ENCODE measurements around the gene EPSTI1. TPM values are rescaled to one million over a fixed set of nuclear protein-coding genes. Genes with fewer than 3 reads are reported as not detected.
A peak's percentile ranks its signal among the peaks of the same experiment; 100 is the strongest.

EPSTI1 gene
- total and polyA plus RNA-seq, 8 donors = 3.5 to 115 (median 5.2) TPM; not detected in 1

DNA sequence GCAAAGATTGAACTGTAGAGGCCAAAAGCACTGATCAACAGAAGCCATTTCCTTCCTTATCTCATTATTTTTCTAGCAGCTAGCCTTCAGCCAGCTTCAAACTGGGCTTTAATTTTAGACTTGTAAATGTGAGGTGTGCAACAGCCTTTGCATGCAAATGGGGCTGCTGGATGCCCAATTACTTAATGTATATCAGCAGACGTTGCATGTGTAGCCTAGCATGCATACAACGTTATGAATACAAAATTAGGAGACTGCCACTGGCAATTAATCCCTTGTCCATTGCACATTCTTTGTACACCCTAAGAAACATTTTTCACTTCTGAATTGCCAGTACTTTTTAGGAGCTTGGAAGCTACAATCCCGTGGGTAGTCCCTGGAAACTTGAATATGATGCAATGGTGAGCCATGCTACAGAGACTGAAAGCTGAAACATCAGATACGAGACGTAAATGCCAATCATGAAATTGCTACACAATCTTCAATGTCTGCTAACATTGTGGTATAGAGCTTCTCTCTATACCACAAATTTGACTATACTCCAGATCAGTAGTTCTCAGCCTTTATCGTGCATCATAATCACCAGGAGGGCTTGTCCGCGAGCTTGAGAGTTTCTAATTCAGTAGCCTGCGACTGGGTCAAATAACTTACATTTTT lies 20.2 kb downstream of the EPSTI1 start:
- intact Hi-C loops (cut with DNase I; ENCODE audit: low total_unique reads) = no loop called here
- H3K4me3 ChIP-seq = no peak overlapping the region
- H3K4me1 ChIP-seq = peaks cover 14 to 32% (median 26%) of the 10 kb centered on the region in 4 donors
- H3K36me3 ChIP-seq = peaks cover 0 to 10% (median 4%) of the 10 kb centered on the region in 4 donors
- H3K27ac ChIP-seq = no peak overlapping the region
- H3K27me3 ChIP-seq = no peaks in the 10 kb centered on the region
- WGBS, 5 donors = 83 to 92% (median 89%) methylated on average over 9 of the region's 9 CpGs
- DNase-seq = no peak
- H3K9me3 ChIP-seq = no peaks in the 10 kb centered on the region
- no peak for TF ChIP-seq POLR2A (IDR thresholded peaks at IDR 0.05)
- no peak for TF ChIP-seq POLR2AphosphoS5 (IDR thresholded peaks at IDR 0.05)
- TF ChIP-seq EP300 (IDR thresholded peaks at IDR 0.05) = no peak
- TF ChIP-seq, protein P1, sequence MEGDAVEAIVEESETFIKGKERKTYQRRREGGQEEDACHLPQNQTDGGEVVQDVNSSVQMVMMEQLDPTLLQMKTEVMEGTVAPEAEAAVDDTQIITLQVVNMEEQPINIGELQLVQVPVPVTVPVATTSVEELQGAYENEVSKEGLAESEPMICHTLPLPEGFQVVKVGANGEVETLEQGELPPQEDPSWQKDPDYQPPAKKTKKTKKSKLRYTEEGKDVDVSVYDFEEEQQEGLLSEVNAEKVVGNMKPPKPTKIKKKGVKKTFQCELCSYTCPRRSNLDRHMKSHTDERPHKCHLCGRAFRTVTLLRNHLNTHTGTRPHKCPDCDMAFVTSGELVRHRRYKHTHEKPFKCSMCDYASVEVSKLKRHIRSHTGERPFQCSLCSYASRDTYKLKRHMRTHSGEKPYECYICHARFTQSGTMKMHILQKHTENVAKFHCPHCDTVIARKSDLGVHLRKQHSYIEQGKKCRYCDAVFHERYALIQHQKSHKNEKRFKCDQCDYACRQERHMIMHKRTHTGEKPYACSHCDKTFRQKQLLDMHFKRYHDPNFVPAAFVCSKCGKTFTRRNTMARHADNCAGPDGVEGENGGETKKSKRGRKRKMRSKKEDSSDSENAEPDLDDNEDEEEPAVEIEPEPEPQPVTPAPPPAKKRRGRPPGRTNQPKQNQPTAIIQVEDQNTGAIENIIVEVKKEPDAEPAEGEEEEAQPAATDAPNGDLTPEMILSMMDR (IDR thresholded peaks at IDR 0.05) = no peak

DNA sequence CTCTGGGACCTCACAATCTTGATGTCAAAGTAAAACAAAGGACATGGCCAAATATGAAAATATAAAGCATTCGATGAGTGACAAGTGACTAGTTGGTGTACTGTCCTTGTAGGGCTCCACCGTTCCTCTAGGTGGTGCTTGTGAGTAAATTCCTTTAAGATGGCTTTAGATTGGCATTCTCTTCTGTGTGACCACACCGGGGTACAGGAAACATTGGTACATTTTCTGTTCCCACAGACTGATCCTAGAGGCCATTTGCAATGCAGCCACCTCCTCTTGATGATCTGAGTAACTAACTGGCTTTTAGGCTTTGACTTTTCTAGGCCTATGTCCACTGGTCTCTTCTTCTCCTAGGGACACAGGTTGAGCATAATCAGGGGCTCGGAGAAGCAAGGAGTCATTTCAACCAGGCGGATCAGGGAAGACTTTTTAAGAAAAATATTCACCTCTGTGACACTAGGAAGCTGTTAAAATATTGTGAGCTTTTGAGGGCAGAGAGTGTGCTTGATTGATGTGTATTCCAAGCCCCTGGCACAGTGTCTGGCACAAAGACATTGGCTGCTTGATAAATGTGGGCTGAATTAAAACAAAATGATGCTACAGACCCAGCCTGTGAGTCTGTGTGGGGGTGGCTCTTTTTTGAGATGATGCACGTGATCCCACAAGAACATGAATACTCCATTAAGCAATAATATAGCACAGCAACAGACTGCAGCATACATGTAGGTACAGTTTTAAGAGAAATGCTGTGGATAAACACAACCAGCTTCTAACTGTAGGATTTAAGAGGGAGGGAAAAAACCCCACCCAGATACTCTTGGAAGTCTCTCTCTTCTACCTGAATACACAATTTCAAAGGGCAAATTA lies 21.0 kb downstream of the EPSTI1 start:
- Histone ChIP-seq H3K27ac (no peak overlapping the region), H3K27me3 (no peaks in the 10 kb centered on the region), H3K36me3 (peaks cover 0 to 10% (median 4%) of the 10 kb centered on the region in 4 donors), H3K9me3 (no peaks in the 10 kb centered on the region), H3K4me3 (no peak overlapping the region), H3K4me1 (peaks cover 14 to 32% (median 26%) of the 10 kb centered on the region in 4 donors)
- 60 to 65% (median 62%) methylated on average over 6 of the region's 6 CpGs for WGBS, 5 donors
- TF ChIP-seq POLR2AphosphoS5 (IDR thresholded peaks at IDR 0.05) (no peak), EP300 (IDR thresholded peaks at IDR 0.05) (no peak)
- TF ChIP-seq, protein P1 (IDR thresholded peaks at IDR 0.05) = peak in 5 of 7 experiments; percentile 9 to 60 (median 53)
- intact Hi-C loops (cut with DNase I; ENCODE audit: low total_unique reads) = no loop called here
- DNase-seq = peak; percentile 47 to 62

DNA sequence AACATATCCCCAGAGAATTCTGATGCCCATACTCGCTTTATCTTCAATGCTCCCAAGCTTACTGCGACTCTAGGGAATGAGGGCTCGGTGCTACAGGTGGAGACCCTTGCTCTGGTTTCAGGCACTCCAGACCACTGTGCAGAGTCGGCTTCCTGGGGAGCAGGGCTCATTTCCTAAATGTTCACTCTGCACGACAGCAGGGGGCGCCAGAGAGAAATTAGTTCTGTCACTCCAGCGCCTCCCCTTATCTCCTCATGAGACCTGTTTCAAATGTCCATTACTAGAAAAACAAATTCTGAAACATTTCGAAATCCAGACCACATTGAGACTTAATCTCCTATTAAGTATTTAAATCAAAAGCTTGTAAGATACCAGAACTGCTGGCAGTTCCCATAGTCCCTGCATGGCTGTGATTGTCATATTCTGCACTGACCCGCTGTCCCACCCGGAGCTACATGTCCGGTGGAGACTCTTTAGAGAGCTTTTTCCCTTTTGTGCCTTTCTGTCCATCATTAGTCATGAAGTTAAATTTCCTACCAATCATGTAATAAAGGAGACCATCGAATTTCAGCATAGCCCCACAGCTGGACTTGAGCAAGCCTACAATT lies 22.4 kb downstream of the EPSTI1 start:
- Histone ChIP-seq H3K27me3 (no peaks in the 10 kb centered on the region), H3K4me3 (no peak overlapping the region), H3K36me3 (peaks cover 0 to 16% (median 4%) of the 10 kb centered on the region in 4 donors), H3K9me3 (no peaks in the 10 kb centered on the region), H3K27ac (peak overlapping the region; percentile 50 to 73 (median 60)), H3K4me1 (peaks cover 14 to 32% (median 26%) of the 10 kb centered on the region in 4 donors)
- 40 to 49% (median 42%) methylated on average over 12 of the region's 12 CpGs for WGBS, 5 donors
- DNase-seq = peak; percentile 85 to 89
- intact Hi-C loops (cut with DNase I; ENCODE audit: low total_unique reads) = no loop called here
- TF ChIP-seq, protein P1 (IDR thresholded peaks at IDR 0.05) = peak in 5 of 7 experiments; percentile 39 to 85 (median 73)
- no peak for TF ChIP-seq EP300 (IDR thresholded peaks at IDR 0.05)

DNA sequence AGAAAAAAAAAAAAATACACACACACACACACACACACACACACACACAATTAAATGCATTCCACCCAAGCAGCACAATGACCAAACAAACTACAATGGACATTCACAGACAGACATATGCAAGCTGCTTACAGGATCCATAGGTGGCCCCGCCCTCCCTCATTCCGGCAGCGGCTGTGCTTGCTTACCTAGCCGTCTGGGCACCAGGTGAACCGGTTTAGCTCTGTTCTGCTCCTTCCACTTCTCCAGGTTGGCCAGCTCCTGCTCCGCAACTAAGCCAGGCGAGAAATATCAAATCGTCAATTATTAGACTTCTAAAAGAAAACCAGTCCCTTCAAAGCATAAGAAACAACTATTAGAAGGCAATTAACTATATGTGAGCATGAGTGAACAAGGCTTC lies 23.1 kb downstream of the EPSTI1 start:
- intact Hi-C loops (cut with DNase I; ENCODE audit: low total_unique reads) = no loop called here
- WGBS, 5 donors = 29 to 78% (median 44%) methylated on average over 8 of the region's 8 CpGs
- TF ChIP-seq, protein P1 (IDR thresholded peaks at IDR 0.05) = no peak
- peak in 1 of 3 donors; percentile 35 for TF ChIP-seq POLR2AphosphoS5 (IDR thresholded peaks at IDR 0.05)
- Histone ChIP-seq H3K4me3 (no peak overlapping the region), H3K4me1 (peaks cover 14 to 32% (median 26%) of the 10 kb centered on the region in 4 donors), H3K36me3 (peaks cover 0 to 22% (median 4%) of the 10 kb centered on the region in 4 donors), H3K9me3 (no peaks in the 10 kb centered on the region), H3K27ac (peak overlapping the region; percentile 50 to 73 (median 61)), H3K27me3 (no peaks in the 10 kb centered on the region)
- peak; percentile 91 to 94 for DNase-seq
